ENCODE results near the gene CACNA1I.

The CACNA1I gene

DNA sequence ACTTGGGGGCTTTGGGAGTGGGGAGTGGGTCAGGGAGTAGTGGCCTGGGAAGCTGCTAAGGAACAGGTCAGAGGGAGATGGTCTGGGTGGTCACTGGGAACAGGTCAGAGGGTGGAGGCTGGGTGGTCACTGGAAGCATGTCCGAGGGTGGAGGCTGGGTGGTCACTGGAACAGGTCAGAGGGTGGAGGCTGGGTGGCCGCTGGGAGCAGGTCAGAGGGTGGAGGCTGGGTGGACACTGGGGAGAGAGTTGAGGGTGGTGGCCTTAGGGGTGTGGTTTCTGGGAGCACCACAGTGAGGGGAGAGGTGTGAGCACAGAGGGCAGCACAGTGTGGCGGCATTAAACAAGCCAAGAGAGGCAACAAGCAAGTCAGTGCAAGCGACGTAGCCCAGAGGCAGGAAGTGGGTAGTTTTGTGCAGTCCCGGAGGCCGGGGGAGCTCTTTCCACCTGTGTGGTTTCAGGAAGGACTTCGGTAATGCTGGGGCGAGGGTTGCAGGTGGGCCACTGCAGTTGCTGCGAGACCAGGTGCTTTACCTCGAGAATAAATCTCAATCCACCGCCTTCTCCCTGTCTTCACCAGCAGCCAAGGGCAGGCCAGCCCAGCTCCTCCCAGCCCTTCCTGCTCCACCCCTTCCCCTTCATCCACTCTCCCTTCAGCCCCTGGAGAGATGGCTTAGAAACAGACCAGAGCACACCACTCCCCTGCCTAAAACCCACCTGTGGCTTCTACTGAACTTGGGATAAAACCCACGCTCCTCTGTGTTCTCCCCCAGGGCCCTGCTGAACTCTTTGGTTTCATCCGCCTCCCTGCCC, 3.2 kb upstream of the CACNA1I start:
- DNase-seq (ENCODE audit: low read depth in 3 of 3, low spot score in 1 of 3), result peak in 1 of 3 donors; percentile 12

DNA sequence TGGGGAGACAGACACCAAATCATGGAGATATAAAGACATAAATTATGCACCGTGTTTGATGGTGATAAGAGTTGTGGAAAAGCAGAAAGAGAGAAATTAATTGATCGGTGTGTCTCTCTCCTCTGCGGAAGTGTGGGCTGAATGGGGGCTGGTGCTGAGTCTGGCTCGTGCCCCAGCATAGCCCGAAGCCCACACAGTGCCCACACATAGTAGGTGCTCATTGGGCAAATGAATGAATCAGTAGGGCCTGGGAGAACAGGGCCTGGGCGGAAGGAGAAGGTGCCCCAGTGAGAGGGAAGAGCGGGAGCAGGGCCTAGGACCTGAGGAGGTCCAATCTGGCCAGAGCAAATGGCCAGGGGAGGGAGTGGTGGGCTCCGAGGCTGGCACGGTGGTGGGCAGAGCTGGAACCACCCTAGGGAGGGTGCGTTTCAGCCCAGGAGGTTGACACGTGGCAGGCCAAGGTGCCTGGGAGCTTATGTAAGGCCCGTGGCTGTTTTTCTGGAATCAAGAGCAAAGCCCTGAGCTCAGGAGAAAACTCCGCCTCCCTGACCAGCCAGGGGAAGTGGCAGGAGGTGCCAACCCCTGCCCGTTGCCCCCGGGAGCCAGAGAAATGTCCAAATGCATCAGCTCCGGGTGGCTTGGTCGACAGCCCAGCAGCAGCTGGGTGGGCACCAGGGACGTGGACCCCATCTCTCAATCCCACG, 2.1 kb upstream of the CACNA1I start:
- no peak for DNase-seq (ENCODE audit: low read depth in 3 of 3, low spot score in 1 of 3)

DNA sequence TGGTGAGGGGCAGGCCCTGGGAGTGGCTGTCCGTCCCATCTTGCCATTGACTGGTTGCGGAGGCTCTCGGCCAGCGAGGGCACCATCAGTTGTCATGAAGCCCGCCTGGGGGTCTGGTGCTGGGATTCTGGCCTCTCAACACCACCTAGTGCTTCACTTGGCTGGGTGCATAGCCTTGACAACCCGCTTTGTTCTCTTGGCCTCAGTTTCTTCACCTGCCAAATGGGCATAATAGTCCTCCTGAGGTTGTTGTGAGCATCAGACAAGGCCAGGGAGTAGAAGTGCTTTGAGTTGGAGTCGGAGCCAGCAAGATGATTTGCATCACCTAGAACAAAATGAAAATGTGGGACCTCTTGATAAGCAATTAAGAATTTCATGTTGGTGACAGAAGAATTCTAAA, 1.5 kb upstream of the CACNA1I start:
- DNase-seq (ENCODE audit: low read depth in 3 of 3, low spot score in 1 of 3), result no peak

DNA sequence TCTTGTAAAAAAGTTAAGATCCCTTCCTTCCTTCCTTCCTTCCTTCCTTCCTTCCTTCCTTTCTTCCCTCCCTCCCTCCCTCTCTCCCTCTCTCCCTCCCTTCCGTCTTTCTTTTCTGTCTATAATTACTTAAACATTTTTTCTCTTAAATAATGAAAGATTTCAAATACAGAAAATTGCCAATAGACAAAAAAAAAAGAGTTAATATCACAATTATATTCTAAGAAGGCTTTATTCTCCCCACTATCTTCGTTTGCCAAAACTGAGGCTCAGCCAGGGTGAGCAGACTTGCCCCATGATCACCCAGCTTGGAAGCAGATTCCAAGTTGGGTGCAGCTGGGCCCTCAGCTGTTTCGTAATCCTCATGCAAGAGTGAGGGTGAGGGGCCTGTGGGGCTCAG, 327 bp upstream of the CACNA1I start:
- no peak for DNase-seq (ENCODE audit: low read depth in 3 of 3, low spot score in 1 of 3)

DNA sequence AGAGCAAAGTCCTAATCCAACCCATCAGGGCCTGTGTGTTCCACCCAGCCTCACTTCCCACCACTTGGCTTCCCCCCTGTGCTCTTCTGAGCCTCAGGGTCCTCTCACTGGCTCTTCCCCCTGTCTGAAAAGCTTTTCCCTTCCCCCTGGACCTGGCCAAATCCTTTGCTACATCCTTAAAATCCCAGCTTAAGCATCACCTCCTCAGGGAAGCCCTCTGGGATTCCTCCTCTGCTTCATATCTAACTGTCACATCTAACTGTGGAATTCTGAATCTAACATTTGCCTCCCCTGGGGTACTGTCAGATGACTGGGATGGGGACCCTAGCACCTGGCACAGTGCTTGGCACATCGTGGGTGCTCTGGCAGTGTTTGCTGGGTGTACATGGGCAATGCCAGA, 985 bp downstream of the CACNA1I start:
- no peak for DNase-seq (ENCODE audit: low read depth in 3 of 3, low spot score in 1 of 3)

DNA sequence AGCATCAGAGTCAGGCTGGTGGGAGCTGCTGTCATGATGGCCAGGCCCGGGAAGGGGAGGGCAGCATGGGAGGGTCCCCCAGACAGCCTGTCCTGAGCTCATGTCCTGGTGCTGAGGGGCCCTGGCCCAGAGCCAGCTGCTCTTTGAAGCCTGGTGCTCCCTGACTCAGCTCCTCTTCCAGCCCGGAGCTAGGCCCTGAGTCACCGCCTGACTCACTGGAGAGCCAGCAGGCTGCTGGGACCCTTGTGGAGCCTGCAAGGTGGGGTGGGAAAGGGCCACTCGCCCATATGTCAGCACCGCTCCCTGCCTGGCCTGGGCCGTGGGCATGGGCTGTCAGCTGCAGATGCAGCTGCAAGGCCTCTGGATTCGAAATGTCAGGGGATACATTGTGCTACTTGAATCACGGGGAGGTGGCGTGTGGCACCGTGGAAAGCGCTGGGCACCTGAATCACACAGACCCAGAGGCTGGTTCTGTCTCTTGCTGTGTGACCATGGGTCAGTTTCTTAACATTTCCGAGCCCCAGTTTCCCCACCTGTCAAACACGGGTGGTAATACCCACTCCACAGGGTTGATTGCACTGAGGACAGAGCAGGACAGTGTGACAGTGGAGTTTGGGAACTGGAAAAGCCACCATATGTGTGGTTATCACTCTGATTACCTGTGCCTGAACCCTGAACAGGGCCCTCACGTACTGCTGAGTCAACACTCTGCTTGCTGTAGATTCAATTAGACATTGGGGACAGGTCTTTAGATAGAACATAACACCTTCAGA, 4.4 kb downstream of the CACNA1I start:
- no peak for DNase-seq (ENCODE audit: low read depth in 3 of 3, low spot score in 1 of 3)

DNA sequence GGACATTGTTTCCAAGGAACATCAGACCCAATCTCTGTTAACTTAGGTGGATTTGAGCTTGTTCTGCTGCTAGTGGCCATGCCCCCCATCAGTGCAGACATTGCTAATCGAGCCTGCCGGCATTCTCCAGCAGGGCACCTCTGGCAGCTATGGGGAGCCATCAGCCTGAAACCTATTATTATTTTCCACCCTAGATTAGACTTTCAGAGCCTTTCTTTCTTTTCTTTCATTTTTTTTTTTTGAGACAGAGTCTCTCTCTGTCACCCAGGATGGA, 4.9 kb downstream of the CACNA1I start:
- DNase-seq (ENCODE audit: low read depth in 3 of 3, low spot score in 1 of 3), result no peak

DNA sequence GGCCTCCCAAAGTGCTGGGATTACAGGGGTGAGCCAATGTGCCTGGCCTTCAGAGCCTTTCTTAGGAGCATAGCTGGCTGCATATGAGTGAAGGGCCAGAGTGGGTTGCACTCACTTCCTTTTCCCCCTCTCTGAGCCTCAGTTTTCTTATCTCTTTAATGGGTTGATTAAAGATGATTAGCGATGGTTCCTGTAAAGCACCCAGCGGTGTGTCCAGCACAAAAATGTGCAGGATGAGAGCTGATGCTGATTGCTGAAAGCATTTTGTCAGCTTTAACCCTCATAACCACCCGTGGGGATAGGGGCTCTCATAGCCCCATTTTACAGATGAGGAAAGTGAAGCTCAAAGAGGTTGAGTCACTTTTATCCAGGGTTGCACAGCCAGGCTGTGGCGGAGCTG, 5.5 kb downstream of the CACNA1I start:
- no peak for DNase-seq (ENCODE audit: low read depth in 3 of 3, low spot score in 1 of 3)

DNA sequence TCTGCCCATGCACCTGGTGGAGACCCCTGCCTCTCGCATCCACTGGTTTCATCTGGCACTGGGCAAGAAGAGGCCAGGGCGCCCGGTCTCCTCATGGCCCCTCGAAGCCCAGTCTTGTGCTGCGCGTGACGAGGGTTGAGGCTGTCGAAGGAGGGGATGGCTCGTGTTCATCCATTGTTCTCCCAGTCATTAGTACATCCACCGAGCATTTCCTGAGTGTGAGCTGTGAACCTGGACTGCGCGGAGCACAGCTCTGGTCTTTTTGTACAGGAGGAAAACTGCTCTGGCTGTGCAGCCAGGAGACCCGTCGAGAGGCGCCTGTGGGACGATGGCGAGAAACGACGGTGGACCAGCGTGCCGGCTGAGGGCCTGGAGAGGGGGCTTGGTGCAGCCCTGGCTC, 6.8 kb downstream of the CACNA1I start:
- DNase-seq (ENCODE audit: low read depth in 3 of 3, low spot score in 1 of 3), result no peak

DNA sequence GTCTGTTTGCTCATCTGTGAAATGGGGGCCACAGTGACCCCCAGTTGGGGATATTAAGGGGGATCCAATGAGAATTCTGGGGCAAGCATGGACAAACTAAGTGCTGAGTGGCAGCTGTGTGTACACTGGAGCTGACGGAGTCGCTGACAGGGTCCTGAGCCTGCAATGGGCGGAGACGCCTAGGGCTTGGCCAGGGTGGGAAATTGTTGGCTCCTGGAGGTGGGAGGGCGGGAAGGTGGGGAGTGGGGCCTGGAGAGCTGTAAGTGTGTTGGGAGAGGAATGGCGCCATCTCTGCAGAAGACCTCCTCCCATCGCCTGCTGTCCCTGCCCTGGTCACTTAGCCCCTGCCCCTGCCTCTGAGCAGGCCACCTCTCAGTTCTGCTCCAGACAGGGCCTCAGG, 7.3 kb downstream of the CACNA1I start:
- no peak for DNase-seq (ENCODE audit: low read depth in 3 of 3, low spot score in 1 of 3)

DNA sequence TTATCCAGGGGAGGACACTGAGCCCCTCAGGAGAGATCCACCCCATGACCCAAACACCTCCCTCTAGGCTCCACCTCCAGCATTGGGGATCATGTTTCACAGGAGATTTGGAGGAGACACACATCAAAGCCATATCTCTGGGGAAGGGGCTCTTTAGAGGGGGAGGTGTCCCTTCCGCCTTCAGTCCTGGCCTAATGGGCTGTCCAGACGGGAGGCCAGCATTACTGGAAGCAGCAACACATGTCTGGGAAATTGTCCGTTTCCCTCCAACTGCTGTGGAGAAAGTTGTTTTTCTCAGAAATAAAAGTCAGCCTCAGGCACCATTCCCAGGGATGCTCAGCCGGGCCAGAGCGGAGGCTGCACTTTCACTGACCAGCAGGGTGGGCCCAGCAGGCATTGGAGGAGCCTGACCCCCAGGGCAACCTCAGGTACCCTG, 9.5 kb downstream of the CACNA1I start:
- DNase-seq (ENCODE audit: low read depth in 3 of 3, low spot score in 1 of 3), result no peak

DNA sequence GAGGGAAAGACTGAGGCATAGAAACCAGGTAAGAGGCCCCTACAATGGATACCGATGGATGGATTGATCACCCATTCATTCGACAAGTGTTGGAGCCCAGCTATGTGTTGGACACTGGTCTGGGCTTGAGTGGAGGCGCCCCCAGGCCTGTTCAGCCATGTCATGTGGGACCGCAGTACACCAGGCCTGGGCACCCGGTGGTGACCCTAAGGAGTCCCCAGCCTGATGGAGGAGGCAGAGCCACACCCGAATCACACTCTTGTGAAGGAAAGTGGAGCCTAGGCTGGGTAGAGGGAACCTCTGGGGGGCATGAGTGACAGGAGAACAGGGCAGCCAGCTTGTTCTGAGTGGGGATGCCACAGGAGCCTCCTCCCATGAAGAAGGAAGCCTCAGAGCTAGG, 10.2 kb downstream of the CACNA1I start:
- no peak for DNase-seq (ENCODE audit: low read depth in 3 of 3, low spot score in 1 of 3)

DNA sequence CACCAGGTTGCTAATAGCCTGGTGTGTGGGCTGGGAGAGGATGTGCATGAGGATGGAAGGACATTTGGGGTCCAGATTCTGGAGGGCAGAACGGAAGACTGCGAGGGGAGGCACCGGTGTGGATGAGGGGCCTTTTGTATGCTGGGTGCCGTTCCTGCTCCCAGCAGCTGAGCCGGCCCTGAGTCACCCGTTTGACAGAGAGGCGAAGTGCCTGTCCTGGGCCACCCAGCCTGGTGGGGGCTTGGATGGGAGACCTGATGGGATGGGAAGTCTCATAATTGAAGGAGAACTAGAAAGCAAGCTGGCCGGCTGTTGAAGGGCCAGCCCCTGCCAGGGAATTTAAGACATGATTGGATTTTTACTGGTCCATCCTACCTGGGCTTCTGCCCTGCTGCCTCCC, 10.8 kb downstream of the CACNA1I start:
- DNase-seq (ENCODE audit: low read depth in 3 of 3, low spot score in 1 of 3), result no peak

DNA sequence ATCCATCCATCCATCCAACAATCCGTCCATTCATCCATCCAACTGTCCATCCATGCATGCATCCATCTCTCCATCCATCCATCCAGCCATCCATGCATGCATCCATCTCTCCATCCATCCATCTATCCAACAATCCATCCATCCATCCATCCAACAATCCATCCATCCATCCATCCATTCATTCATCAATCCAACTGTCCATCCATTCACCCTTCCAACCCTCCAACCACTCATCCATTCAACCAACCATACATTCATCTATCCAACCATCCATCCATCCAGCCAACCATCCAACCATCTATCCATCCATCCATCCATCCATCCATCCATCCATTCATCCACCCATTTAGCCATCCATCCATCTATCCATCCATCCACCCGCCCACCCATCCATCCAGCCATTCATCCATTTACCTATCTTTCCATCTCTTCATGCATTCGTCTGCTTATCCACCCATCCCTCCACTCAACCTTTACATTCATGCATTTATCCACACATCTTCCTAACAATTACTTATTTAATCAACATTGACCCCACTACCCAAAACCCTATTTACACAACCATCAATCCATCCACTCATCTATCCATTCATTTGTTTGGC, 12.6 kb downstream of the CACNA1I start:
- DNase-seq (ENCODE audit: low read depth in 3 of 3, low spot score in 1 of 3), result no peak

DNA sequence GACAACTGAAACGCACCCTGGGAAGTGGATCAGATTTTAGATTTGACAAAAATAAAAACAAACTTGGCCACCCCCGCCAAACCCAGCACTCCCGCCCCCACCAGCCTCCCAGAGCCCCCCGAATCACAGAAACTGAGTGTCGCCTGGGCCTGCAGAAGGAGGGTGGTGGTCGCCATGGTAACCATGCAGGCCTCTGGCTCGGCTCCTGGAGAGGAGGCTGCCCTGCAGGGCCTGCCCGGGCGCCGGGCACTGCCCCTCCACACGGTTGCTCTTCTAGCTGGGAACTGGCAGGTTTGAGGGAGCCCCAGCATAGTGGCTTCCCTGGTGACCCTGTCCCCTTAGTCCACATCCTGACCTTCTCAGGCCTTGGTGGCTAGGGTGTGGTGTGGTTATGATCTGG, 19.3 kb downstream of the CACNA1I start:
- no peak for DNase-seq (ENCODE audit: low read depth in 3 of 3, low spot score in 1 of 3)

DNA sequence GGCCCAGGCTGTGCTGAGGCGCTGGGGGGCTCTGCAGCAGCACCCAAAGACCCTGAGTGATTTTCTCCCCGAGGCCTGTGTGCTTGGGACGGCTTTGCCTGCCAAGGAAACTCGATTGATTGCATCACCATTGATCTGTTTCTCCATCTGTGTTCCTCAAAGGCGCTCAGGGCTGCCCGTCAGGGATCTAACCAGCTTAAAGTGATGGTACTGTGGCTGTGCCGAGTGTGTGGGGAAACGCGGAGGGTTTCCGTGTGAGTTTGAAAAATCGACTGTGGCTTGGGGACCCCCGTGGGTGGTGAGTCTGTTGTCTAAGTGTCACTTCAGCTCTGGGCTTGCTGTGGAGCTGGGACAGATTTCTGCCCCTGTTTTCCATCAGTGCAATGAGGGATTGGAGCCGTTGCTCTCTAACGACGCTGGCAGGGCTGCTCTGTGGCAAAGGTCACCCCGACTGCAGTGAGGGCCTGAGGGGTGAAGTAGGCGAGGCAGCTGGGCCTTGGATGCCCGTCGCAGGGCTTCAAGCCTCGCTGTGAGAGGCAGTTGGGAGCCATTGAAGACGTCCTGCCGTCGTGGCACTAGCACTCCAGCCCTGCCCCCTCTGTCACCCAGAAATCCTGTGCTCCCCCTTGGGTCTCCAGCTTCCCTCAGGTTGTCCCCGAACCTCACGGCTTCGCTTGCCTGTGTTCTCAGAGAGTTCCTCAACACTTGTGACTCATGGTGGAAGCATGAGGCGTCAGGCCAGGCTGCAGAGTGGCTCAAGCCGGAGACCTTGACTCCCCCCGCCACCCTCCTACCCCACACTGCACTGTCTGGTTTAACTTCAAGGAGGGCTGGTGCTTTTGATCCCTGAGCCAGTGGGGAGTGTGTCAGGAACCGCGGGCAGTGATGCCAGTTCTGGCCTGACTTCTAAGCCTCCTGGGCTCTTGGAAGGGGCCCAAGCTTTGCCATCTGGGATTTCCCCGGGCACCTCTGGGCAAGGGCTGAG, 21.8 kb downstream of the CACNA1I start:
- DNase-seq (ENCODE audit: low read depth in 3 of 3, low spot score in 1 of 3), result no peak

DNA sequence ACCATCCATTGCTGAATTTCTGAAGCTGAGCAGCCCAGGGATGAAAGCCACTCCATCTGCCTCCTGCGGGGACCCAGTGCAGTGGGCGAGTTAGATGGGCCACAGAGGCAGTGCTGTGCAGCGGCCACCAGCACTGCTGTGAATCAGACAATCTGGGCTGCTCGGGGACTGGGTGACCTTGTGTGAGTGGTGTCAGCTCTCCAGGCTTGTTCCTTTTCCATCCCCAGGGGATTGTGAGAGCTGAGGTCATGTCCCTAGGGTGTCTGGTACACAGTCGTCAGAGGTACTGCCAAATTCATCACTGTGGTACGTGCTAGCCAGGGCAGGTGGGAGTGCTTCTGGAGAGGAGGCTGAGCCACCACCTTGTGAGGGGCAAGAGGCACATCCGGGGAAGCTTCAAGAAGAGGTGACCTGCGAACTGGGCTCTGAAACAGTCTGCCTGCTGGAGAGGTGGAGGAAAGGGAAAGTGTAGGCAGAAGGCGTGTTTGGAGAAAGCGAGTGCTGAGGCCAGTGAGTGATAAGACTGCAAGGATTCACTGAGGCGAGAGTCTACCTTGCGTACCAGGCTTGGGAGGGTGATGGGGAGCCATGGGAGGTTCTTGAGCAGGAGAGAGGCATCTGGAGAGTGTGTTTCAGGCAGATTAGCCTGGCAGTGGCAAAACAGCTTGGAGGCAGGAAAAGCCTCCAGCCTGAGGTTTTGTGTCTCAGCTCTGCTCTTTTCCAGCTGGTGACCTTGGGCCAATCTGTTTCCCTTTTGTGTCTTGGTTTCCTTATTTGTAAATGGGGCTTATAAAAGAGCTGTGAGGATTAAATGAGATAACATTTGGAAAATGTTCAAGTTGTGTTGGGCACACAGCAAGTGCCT, 22.7 kb downstream of the CACNA1I start:
- DNase-seq (ENCODE audit: low read depth in 3 of 3, low spot score in 1 of 3), result no peak

DNA sequence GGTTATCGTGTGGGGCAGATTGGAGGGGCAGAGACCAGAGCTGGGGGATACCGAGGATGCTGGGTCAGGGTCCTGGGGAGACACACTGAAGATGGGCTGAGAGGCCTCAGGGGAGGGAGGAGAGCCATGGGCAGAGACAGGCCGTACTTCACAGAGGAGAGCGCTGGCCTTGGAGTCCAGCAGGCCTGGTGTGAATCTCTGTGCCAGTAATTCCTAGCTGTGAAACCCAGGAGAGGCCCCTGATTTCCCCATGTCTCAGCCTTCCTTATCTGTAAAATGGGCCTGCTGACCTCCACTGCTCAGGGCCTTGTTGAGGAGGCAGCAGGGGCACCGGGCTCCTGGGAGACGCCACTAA, 23.4 kb downstream of the CACNA1I start:
- no peak for DNase-seq (ENCODE audit: low read depth in 3 of 3, low spot score in 1 of 3)

DNA sequence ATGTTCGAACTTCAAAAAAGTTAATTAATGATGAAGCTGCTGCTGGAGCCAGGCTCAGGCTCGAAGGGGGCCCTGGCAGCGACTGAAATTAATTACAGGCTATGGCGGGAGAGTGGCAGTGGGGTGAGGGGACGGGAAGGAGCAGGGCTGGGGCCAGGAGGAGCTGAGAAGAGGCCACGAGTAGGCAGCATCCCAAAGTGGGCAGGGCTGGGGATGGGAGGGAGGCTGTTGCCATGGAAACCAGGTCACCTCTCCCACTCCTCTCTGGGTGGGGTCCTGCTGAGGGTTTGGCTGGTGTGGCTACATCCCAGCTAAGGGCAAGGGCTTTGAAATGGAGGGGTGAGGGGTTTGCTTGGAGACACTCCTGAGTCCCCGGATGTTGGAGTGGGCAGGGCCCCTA, 23.9 kb downstream of the CACNA1I start:
- no peak for DNase-seq (ENCODE audit: low read depth in 3 of 3, low spot score in 1 of 3)

Measured in stimulated activated CD4-positive, alpha-beta T cell treated with anti-CD3 and anti-CD28 coated beads, TNF-alpha, amount 100 ng/mL, for 1 hour (primary cell).